ENCODE results near the gene HEXA. TPM values are rescaled to one million over a fixed set of nuclear protein-coding genes. Genes with fewer than 3 reads are reported as not detected.

HEXA gene
- total RNA-seq, 1 donor from 2014 or later: 34.8 TPM

DNA sequence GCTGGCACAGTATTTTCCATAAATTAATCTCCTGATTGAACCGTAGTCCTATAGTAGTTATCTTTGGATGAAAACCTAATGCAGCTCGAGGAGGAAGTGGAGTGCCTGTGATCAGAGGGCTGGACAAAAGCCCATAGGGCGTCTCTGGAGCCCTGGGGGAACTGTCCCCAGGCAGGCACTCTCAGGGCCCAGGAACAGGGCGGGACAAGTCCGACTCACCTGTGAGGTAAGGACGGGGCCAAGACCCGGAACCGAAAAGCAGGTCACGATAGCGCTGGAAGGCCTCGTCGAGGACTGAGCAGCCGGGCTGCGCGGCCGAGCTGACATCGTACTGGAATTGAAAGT lies 341 bp downstream of the HEXA start:
- DNase-seq: no peak

DNA sequence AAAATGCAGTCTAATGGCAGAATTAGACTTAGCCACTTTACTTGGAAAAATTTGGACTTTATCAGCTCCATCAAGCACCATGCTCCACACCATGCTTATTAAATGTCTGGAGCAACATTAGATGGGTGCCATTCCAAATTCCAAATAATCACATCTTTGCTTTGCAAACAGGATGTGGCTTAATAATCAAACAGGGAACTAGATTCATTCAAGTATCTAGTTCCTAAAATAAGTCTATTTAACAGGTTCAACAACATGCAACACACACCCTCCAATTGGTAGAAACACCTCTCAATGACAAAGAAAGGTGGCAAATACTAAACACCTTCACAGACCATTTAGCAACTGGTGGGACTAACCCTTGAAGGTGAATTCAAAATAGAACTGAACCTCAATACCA lies 3.5 kb downstream of the HEXA start:
- DNase-seq: no peak

DNA sequence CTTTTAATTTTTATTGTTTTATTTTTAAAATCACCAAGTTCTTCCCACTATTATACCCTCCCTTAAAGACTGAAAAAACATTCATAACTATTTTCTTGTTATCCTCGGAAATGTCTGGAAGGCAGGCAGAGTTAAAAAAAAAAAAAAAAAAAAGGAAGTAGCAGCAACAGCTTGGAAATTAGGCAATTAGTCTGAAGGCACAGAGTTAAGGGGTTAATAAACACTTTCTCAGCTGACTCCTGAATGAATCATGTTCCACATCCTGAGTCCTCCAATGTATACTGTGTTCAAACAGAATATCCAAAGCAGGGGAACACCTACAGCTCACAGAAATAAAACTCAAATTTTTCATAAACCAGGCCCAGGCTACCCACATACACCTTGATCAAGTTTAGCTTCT lies 5.8 kb downstream of the HEXA start:
- DNase-seq: no peak

DNA sequence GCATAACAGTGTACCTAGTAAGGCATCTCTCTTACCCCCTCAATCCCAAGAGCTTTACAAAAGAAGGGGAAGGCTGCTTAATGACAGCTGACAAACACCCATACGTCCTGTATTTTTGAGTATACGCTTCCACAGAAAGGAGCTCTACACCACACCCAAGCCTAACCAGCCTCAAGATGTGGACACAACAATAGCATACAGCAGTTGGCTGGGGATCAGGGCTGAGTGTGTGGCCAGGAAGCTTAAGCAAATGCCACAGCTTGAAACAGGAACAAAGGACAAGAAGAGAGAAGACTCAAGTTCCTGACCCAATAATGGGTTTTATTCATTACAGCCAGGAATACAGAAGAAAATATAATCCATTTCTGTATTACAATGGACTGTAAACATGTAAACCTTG lies 6.9 kb downstream of the HEXA start:
- DNase-seq: no peak

DNA sequence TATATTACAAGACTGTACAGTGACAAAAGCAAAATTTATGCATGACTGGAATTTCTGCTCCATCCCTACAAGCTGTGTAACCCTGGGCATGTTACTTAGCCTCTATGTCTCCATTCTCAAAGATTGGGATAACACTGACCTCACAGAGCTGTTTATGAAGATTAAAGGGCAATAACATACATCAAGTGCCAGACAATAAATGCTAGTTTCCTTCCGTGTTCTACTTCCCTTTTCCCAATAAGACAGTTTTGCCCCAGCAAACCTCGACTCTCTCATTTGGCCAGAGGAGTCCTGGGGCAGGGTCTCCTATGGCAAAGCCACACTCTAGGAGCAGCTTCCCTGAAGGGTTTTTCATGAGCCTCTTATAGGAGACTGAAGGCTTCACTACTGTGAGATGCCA lies 7.5 kb downstream of the HEXA start:
- DNase-seq: no peak

DNA sequence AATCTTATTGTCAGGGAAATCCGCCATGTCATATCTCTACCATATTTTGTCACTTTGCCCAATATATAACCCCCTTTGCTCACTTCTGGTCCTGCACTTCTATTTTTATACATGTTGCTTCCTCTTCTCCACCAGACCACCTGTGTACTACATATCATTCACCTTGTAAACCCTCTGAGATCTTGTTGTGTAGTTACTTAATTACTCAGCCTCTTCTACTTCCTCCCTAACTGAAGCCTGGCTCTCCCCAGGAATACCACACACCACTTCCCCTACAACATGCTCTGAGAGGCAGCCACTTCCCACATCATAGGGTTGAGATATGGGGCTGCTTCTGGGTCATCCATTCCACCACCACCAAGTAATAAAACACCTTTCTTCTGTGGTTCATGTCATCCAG lies 10.0 kb downstream of the HEXA start:
- DNase-seq: no peak

DNA sequence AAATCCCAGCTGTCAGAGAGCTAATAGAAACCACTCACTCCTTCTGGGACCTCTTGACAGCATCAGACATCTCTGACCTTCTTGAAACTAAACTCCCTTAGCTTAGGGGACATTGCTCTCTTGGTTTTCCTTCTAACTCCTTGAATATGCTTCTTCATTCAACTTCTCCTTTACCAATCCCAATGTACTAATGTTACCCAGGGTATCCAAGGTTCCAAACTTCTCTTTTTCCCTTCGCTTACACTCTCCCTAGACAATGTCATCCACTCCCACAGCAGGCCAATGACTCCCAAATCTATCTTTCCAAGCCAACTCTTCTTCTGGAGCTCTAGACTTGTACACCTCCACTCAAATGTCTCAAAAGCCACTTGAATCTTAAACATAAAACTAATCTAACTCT lies 14.6 kb downstream of the HEXA start:
- no peak for DNase-seq

DNA sequence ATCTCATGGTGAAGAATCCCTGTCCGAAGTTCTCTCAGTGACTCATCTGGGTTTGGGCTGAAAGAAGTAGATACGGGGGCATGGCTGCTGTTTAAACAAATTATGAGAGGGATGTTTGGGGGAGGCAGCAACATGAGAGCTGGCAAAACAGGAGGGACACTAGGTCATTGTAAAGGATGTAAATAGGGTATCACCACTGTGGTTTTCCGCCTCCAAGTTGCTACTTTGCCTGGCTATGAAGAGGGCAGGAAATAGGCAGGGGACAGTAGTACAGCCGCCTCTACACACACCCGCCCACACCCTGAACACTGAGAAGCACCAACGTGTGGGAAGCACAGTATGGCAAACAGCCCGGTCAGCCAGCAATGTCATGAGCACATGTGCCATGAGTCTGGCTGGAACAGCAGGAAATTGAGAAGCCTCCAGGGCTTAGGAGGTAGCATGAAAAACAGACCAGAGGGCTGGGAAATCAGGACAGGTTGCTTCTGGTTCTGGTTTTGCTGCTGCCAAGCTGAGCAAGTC lies 17.1 kb downstream of the HEXA start:
- peak; percentile 64 for DNase-seq

DNA sequence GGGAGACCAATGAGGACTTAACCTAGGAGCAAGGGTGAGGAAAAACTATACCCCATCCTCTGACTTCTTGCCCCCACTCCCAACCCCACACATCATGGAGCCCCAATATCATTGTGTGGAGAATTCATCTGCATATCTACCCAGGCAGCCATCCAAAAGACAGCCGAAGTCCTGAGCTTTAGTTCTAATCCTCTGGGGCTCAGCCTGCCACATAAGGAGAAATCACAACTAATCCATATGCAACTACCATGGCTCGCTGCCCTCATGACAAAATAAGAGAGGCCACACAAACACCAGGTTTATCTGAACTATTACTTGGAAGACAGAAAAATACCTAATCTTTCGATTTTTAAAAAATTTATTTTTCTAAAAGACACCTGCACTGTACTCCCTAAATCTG lies 17.7 kb downstream of the HEXA start:
- no peak for DNase-seq

DNA sequence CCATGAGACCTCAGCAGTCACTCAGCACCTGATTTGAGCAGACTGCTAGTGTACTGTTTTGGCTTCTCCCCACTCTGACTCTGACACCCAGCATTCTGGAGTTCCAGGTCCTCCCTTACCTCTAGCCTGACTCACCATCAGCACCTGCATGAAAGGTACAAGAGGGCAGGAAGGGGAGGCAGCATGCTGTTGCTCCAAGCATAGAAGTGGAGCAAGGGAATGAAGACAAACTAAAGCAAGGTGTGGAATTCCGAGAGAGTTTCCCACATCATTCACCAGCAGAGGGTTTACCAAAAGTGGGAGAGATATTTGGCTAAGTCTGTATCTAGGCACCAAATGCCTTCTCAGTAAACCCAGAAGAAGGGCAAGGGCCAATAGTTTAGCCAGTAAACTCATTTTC lies 21.3 kb downstream of the HEXA start:
- DNase-seq: no peak

DNA sequence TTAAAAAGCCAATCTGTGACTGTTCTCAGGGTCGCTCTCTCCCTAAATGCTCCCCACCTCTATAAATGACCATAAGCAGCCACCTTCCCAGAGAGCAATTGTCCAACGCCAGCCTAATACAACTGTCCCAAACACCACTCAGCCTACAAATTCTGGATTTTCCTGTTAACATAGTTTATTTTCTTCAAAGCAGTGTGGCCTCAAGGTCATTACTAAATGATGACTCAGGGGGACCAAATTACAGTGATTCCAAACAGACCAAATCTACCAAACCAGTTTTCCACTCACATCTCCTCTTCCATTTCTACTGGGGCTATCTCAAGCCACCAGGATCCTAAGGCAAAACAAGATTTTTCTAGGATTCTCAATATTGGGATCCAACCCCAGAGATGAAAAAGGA lies 22.5 kb downstream of the HEXA start:
- no peak for DNase-seq

DNA sequence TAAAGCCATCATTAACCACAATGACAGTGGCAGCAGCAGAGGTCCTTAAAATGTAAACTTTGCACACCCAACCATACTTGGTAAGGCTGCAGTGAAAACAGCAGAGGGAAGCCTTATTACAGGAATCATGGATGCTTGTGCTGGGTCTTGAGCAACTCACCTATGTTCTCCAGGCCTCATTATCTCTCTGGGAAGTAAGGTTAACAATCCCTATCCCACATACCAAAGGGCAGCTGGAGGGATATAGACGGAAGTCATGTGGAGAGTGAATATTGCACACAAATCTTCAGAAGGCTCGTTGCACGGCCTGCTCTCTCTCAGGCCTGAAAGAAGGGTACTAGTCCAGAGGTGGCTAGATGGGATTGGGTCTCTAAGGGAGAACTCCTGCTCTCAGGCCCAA lies 30.0 kb downstream of the HEXA start:
- DNase-seq: no peak

DNA sequence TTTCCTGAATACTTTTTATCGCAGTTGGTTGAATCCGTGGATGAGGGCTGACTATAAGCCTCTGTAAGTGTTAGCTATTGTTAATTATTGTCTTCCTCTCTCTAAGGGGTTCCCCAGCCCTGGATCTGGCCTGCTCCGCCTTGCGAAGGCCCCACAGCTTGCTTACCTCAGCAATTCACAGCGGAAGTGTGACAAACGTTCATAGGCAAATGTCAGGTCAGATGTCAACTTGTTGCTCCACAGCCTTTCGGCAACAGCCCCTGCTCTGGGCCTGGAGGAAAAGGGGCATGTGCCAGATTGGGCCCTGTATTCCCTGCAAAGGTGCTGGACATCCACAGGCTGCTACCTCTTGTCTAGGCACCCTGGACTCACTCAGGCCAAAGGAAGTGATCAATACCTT lies 30.5 kb downstream of the HEXA start:
- DNase-seq: no peak

DNA sequence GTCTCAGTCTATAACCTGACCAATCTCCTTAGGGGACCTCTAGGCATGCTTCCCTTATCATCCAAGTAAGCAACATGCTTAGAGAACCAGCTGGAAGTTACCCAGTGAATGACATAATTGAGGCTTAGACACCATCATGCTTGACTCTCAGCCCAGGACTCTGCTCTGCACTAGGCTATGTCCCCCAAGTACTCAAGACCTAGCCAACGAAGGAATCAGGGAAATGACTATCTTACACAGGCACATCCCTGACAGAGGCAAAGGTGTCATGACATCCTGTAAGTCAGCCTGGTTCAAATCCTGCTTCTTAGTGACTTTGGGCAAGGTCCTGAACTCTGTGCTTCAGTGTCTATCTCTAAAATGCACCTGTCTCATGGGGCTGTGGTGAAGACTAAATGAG lies 31.2 kb downstream of the HEXA start:
- DNase-seq: no peak

DNA sequence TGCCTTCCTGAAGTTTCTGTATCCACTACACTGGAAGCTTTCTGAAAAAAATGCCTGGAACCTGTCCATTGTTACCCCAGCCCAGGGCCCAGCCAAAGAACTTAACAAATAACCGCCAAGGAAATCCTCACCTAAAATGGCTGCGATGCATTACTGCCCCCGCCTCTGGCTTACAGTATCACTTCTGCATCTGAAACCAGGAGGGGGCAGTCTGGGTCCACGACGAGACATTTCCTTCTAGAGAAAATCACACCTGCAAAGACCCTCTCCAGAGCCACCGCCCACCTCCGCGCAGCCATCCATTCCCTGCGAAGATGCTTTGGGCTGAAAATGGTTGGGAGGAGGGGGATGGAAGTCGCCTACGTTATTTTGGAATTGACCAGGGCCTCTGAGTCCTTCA lies 33.4 kb downstream of the HEXA start:
- no peak for DNase-seq

DNA sequence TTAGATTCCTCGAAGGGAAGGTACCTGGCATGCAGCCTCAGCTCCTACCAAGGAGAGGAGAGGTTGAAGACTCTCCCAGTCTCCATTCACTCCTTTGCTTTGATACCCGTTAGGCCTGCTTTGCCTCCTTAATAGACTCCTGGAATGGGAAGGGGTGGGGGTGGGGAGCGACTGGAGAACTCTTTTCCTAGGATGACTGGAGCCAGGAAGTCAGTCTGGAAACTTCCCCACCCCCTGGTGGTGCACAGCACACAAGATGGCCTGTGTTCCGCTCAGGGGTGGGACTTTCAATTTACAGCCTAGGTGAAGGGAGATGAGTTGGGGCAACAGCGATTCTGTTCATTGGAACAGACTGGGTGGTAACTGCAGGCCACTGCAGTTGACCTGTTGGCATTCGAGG lies 34.5 kb downstream of the HEXA start:
- no peak for DNase-seq

DNA sequence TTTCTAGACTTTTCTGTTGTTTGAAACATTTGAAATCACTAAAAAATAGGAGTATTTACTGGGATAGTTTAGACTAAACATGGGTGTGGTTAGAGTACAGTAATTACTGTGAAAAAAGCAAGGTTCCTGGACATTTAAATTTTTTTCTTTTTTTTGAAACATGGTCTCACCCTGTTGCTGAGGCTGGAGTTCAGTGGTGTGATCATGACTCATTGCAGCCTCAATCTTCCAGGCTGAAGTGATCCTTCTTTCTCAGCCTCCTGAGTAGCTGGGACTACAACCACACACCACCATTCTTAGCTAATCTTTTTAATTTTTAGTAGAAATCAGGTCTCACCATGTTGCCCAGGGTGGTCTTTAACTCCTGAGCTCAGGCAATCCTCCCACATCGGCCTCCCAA lies 35.4 kb downstream of the HEXA start:
- no peak for DNase-seq

DNA sequence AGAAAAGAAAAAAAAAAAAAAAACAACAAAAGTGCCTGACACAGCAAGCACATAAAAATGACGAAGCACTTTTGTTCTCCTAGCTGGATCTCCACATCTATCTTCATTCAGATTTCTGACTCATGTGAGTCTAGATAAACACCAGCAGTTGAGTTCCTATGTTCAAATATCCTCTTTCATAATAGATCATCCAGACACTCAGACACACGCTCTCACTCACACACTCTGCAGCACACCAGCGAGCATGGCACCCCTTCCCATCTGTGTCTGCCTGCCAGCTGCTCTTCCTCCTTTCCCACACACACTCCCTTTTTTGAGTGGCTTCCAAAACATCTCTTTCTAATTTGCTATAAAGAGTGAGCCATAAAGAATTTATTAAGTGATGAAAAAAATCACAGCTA lies 36.0 kb downstream of the HEXA start:
- DNase-seq: no peak

DNA sequence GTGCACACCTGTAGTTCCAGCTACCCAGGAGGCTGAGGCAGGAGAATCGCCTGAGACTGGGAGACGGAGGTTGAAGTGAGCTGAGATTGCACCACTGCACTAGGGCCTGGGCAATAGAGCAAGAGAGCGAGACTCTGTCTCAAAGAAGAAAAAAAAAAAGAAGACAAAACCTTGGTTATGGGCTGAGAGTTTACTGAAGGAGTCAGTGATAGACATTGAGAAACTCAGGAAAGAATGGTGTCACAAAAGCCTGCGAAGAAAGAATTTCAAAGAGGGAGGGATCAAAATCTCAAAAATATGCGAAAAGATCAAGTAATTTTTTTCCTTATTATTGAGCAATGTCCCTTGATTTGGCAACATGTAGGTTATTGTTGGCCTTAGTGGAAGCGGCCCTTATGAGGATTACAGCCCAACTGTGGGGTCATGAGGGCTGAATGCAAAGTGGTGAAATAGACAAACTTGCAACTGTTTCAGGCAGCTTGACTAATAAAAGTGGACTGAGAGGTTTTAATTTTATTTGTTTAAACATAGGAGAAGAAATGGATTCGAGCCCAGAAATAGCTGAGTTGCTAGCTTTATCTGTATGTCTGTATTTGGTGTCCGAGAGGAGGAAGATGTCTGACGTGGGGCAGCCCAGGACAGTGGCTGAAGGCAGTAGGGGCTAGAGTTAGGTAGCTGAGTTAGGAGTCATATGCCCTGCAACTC lies 37.0 kb downstream of the HEXA start:
- no peak for DNase-seq

DNA sequence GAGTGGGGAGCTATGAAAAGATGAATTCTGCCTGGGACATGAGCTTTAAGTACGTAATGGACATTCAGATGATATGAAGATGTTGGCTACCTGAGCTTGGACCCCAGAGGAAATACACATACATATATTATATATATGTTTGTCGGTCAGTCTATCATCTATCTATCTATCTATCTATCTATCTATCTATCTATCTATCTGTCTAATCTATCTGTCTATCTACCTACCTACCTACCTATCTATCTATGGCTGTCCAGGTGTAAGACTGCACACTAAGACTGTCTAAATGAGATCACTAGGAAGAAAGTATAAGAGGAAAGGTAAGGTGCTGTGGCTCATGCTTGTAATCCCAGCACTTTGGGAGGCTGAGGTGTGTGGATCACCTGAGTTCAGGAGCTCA lies 37.7 kb downstream of the HEXA start:
- DNase-seq: no peak

DNA sequence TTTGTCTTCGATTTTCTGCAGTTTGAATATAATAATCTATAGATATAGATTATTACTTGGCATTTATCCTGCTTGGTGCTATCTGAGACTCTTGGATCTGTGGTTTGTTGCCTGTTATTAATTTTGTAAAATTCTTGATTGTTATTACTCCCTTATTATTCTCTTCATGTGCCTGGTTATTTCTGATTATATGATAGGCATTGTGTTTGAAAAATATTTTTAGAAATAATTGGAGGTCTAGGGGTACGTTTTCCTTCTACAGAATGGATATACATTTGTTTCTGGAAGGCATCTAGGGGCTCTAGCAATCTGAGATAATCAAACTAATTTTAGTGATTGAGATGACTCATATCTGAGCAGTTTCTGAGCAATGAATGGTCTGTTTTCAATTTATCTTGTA lies 41.0 kb downstream of the HEXA start:
- no peak for DNase-seq

DNA sequence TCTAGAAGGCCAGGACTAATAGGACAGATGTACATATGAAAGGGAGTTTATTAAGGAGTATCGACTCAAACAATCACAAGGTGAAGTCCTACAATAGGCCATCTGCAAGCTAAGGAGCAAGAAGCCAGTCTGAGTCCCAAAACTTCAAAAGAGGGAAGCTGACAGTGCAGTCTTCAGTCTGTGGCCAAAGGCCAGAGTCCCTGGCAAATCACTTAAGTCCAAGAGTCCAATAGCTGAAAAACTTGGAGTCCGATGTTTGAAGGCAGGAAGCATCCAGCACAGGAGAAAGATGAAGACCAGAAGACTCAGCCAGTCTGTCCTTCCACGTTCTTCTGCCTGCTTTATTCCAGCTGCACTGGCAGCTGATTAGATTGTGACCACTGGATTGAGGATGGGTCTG lies 44.8 kb downstream of the HEXA start:
- no peak for DNase-seq

DNA sequence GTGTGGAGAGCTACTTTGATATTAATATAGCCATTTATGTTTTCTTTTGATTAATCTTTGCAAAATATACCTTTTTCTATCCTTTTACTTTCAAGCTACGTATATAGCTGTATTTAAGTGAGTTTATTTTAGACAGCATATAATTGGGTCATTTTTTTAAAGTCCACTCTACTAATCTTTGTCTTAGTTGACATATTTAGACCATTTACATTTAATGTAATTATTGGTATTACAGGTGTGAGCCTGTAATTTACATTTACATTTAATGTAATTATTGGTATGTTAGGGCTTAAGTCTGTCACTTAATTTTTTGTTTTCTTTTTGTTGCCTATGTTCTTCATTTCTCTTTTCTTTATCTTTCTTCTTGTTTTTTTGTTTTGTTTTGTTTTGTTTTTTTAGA lies 52.1 kb downstream of the HEXA start:
- no peak for DNase-seq

DNA sequence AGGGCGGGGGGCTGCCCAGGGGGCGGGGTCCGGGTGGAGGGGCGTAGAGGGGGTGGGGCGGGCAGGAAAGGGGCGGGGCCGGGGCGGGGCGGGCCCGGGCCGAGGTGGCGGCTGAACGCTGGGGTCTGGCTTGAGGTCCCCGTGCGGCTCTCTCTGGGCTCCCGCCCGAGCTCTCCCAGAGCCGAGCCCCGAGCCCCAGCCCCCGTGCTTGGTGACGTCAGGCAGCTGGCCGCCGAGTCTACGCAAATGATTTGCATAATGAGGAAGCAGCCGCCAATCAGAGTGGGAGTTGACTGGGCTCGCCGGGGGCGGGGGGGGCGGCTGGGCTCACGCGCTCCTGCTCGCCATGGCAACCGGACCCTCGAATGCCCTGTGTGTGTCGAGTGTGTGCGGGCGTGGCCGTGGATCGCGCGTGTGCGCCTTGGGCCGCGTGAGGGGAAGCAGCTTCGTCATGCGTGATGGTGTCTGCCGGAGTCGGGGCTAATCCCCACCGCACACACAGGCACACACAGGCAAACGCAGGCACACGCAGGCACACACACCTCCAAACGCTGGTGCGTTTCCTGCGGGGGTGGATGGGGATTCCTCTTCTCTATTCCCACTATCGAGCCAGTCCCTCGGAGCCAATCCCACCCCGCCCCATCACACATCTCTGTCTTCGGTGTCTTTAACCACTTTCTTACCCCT lies 55.7 kb downstream of the HEXA start, which contains the start of gene CELF6:
Gene CELF6, minus strand, starts transcription at position 173 of the 687 bp plus-strand sequence. CDS start 283 bp downstream, outside the sequence.
- peak; percentile 86 for DNase-seq

All from occipital lobe (tissue), 2 donors.